ENCODE measurements around the gene KHDC1. TPM values are rescaled to one million over a fixed set of nuclear protein-coding genes. Genes with fewer than 3 reads are reported as not detected.

Gene KHDC1
- total and polyA plus RNA-seq, 2 donors (not counting 1 experiment from before 2014, with no cell fraction given), result 5.3 to 5.6 TPM

DNA sequence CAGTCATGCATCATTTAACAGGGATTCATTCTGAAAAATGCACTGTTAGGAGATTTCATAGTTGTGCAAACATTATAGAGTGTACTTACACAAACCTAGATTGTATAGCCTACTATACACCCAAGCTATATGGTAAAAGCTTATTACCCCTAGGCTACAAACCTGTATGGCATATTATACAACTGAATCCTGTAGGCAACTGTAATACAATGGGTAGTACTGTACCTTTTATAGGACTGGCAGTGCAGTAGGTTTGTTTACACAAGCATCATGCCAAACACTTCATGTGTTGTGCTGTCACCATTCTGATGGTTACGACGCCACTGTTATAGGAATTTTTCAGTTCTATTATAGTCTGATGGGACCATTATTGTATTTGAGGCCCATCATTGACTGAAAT, 39.3 kb upstream of the KHDC1 start:
- Histone ChIP-seq H3K27me3 (ENCODE audit: control insufficient read depth, insufficient read depth, low read length) (no peaks in the 10 kb centered on the region), H3K79me2 (ENCODE audit: control insufficient read depth, insufficient read depth, low read length) (no peaks in the 10 kb centered on the region), H3K9me3 (ENCODE audit: control insufficient read depth, insufficient read depth, low read depth, low read length) (no peaks in the 10 kb centered on the region), H3K36me3 (ENCODE audit: control insufficient read depth, insufficient read depth, low read length) (no peaks in the 10 kb centered on the region), H3K4me1 (ENCODE audit: control insufficient read depth, extremely low read depth, insufficient read depth, low read length) (no peaks in the 10 kb centered on the region), H3K4me2 (ENCODE audit: extremely low read depth, insufficient read depth, low read length) (no peak overlapping the region), H3K27ac (ENCODE audit: insufficient read depth, low read length) (no peak overlapping the region), H4K20me1 (ENCODE audit: control insufficient read depth, extremely low read depth, insufficient read depth, low read length) (no peaks in the 10 kb centered on the region), H3K4me3 (replicated peaks in 1 of 4; ENCODE audit: control extremely low read depth in 1 of 4, insufficient read depth in 1 of 4, low read depth in 3 of 4, low read length in 4 of 4) (no peak overlapping the region), H3K9ac (ENCODE audit: insufficient read depth, low read length) (no peak overlapping the region), H2AFZ (ENCODE audit: low read length) (no peak overlapping the region)
- no peak for TF ChIP-seq EZH2 (IDR thresholded peaks at IDR 0.05; ENCODE audit: low read length, missing control alignments)
- TF ChIP-seq, protein P1, sequence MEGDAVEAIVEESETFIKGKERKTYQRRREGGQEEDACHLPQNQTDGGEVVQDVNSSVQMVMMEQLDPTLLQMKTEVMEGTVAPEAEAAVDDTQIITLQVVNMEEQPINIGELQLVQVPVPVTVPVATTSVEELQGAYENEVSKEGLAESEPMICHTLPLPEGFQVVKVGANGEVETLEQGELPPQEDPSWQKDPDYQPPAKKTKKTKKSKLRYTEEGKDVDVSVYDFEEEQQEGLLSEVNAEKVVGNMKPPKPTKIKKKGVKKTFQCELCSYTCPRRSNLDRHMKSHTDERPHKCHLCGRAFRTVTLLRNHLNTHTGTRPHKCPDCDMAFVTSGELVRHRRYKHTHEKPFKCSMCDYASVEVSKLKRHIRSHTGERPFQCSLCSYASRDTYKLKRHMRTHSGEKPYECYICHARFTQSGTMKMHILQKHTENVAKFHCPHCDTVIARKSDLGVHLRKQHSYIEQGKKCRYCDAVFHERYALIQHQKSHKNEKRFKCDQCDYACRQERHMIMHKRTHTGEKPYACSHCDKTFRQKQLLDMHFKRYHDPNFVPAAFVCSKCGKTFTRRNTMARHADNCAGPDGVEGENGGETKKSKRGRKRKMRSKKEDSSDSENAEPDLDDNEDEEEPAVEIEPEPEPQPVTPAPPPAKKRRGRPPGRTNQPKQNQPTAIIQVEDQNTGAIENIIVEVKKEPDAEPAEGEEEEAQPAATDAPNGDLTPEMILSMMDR (conservative IDR thresholded peaks at IDR 0.05 in 1 of 2, IDR thresholded peaks at IDR 0.05 in 1 of 2; ENCODE audit: low read depth in 1 of 2, low read length in 2 of 2), result no peak
- DNase-seq (ENCODE audit: low read depth in 2 of 2), result no peak

DNA sequence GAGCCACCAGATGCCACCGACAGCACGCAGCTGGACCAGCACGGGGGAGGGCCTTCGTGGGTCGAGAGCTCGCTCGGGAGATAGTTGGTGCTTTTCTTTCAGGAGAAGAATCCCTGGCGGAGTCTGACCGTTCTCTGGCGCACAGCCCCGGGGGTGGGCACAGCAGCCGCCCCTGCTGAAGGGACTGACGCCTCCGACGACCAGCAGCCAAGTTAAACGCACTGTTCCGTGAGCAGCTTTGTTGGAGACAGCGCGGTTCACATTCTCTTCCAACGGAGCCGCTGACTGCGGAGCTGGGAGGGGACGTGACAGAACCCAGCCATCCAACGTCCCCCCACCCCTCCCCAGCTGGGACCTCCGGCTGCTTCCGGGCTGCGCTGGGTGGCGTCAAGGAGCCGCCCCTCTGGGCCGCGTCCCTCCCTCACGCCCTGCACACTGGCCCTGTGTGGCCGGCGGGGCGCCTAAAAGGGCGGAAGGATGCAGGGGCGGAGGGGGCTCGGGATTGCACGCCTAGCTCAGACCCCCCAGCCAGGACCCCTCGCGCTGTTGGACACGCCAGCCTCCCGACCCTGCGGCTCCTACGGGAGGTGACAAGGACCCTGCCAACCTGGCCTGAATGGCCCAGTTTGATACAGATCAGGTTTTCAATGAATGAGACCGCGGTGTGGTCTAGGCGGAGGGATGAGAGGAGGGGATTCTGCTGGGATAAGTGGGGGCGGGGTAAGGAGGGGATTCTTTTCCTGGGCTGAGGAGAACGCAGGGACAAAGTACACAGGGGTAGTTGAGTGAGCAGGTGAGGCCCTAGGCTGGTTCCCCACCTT, 36.4 kb upstream of the KHDC1 start:
- Histone ChIP-seq H3K4me3 (replicated peaks in 1 of 4; ENCODE audit: control extremely low read depth in 1 of 4, insufficient read depth in 1 of 4, low read depth in 3 of 4, low read length in 4 of 4) (peak overlapping the region in 3 of 4 experiments; percentile 1 to 48 (median 39)), H3K4me1 (ENCODE audit: control insufficient read depth, extremely low read depth, insufficient read depth, low read length) (no peaks in the 10 kb centered on the region), H2AFZ (ENCODE audit: low read length) (peak overlapping the region; percentile 81), H3K4me2 (ENCODE audit: extremely low read depth, insufficient read depth, low read length) (peak overlapping the region; percentile 65), H4K20me1 (ENCODE audit: control insufficient read depth, extremely low read depth, insufficient read depth, low read length) (no peaks in the 10 kb centered on the region), H3K79me2 (ENCODE audit: control insufficient read depth, insufficient read depth, low read length) (no peaks in the 10 kb centered on the region), H3K27ac (ENCODE audit: insufficient read depth, low read length) (no peak overlapping the region), H3K9ac (ENCODE audit: insufficient read depth, low read length) (no peak overlapping the region), H3K27me3 (ENCODE audit: control insufficient read depth, insufficient read depth, low read length) (no peaks in the 10 kb centered on the region), H3K9me3 (ENCODE audit: control insufficient read depth, insufficient read depth, low read depth, low read length) (no peaks in the 10 kb centered on the region), H3K36me3 (ENCODE audit: control insufficient read depth, insufficient read depth, low read length) (no peaks in the 10 kb centered on the region)
- peak; percentile 12 to 25 for DNase-seq (ENCODE audit: low read depth in 2 of 2)
- TF ChIP-seq, protein P1 (conservative IDR thresholded peaks at IDR 0.05 in 1 of 2, IDR thresholded peaks at IDR 0.05 in 1 of 2; ENCODE audit: low read depth in 1 of 2, low read length in 2 of 2), result no peak
- TF ChIP-seq EZH2 (IDR thresholded peaks at IDR 0.05; ENCODE audit: low read length, missing control alignments), result no peak

DNA sequence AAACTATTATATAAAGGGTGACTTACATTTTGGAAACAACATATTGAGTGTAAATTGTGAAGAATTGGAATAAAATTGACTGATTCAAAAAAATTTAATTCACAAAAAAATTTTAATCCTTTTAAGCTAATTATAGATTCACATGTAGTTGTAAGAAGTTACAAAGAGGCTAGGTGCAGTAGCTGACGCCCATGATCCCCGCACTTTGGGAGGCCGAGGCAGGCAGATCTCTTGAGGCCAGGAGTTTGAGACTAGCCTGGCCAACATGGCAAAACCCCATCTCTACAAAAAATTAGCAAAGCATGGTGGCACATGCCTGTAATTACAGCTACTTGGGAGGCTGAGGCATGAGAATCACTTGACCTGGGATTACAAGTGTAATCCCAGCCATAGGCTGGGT, 30.3 kb upstream of the KHDC1 start:
- no peaks in the 10 kb centered on the region for H3K9me3 ChIP-seq (ENCODE audit: control insufficient read depth, insufficient read depth, low read depth, low read length)
- H3K27ac ChIP-seq (ENCODE audit: insufficient read depth, low read length), result no peak overlapping the region
- DNase-seq (ENCODE audit: low read depth in 2 of 2), result no peak
- H4K20me1 ChIP-seq (ENCODE audit: control insufficient read depth, extremely low read depth, insufficient read depth, low read length), result no peaks in the 10 kb centered on the region
- H3K4me3 ChIP-seq (replicated peaks in 1 of 4; ENCODE audit: control extremely low read depth in 1 of 4, insufficient read depth in 1 of 4, low read depth in 3 of 4, low read length in 4 of 4), result no peak overlapping the region
- H2AFZ ChIP-seq (ENCODE audit: low read length), result no peak overlapping the region
- TF ChIP-seq, protein P1 (conservative IDR thresholded peaks at IDR 0.05 in 1 of 2, IDR thresholded peaks at IDR 0.05 in 1 of 2; ENCODE audit: low read depth in 1 of 2, low read length in 2 of 2), result no peak
- TF ChIP-seq EZH2 (IDR thresholded peaks at IDR 0.05; ENCODE audit: low read length, missing control alignments), result no peak
- H3K4me1 ChIP-seq (ENCODE audit: control insufficient read depth, extremely low read depth, insufficient read depth, low read length), result no peaks in the 10 kb centered on the region
- H3K79me2 ChIP-seq (ENCODE audit: control insufficient read depth, insufficient read depth, low read length), result no peaks in the 10 kb centered on the region
- no peak overlapping the region for H3K4me2 ChIP-seq (ENCODE audit: extremely low read depth, insufficient read depth, low read length)
- no peaks in the 10 kb centered on the region for H3K27me3 ChIP-seq (ENCODE audit: control insufficient read depth, insufficient read depth, low read length)
- H3K36me3 ChIP-seq (ENCODE audit: control insufficient read depth, insufficient read depth, low read length), result no peaks in the 10 kb centered on the region
- H3K9ac ChIP-seq (ENCODE audit: insufficient read depth, low read length), result no peak overlapping the region

Measured in fibroblast of lung (primary cell).